ENCODE measurements around the gene PRXL2B.

DNA sequence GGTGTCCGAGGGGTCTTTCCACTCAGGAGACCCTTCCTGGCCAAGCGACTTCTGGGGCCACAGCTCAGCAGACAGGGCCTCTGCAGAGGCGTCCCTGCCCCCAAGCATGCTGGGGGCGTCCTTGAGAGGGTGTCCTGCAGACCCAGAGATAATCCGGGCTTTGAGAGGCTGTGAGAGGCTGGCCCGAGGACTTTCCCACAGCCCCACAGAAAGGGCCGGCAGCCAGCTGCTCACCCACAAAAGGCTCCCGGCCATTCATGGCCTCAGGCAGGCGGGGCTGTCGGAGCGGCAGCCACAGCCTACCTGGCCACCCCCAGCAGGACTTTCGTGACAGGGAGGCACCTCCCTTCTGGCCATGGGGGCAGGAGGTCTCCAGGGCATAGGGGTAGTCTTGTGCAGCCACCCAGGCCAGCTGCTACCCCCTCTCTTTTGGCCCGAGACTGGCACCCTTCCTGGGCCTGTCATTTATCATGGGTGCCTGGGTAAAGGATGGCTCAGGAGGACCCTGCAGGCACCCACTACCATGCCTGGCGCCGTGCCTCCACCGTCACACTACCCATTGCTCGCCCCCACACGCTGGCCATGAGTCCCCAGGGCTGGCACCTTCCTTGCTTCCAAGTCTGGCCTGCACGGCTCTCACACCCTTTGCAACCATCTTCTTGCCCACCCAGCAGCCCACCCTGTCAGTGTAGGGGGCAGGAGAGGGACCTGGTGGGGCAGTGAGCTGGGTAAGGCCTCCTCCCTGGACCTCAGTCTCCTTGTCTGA lies 41.5 kb upstream of the PRXL2B start:
- no peak for TF ChIP-seq EZH2phosphoT487 (IDR thresholded peaks at IDR 0.05; ENCODE audit: borderline replicate concordance, low read length)
- TF ChIP-seq, protein P1, sequence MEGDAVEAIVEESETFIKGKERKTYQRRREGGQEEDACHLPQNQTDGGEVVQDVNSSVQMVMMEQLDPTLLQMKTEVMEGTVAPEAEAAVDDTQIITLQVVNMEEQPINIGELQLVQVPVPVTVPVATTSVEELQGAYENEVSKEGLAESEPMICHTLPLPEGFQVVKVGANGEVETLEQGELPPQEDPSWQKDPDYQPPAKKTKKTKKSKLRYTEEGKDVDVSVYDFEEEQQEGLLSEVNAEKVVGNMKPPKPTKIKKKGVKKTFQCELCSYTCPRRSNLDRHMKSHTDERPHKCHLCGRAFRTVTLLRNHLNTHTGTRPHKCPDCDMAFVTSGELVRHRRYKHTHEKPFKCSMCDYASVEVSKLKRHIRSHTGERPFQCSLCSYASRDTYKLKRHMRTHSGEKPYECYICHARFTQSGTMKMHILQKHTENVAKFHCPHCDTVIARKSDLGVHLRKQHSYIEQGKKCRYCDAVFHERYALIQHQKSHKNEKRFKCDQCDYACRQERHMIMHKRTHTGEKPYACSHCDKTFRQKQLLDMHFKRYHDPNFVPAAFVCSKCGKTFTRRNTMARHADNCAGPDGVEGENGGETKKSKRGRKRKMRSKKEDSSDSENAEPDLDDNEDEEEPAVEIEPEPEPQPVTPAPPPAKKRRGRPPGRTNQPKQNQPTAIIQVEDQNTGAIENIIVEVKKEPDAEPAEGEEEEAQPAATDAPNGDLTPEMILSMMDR (IDR thresholded peaks at IDR 0.05; ENCODE audit: low read depth, low read length, poor library complexity, severe bottlenecking): no peak
